ENCODE results near the gene MYO6.

DNA sequence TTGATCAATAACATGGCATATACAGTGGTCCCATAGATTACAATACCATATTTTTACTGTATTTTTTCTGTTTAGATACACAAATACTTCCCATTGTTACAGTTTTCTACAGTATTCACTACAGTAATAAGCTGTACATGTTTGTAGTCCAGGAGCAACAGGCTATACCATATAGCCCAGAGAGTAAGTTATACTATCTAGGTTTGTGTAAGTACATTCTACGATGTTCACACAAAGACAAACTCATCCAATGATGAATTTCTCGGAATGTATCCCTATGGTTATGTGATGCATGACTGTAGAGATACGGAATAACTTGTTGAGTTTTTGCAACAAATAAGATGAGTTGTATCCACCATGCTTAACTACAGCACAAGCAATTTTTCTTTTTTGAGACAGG is 3.6 kb upstream of the MYO6 start:
- TF ChIP-seq MAZ (IDR thresholded peaks at IDR 0.05; ENCODE audit: borderline replicate concordance, low read depth, low read length) (no peak), RCOR1 (IDR thresholded peaks at IDR 0.05; ENCODE audit: insufficient replicate concordance, low read length) (no peak), MXI1 (IDR thresholded peaks at IDR 0.05; ENCODE audit: borderline replicate concordance, low read depth, low read length) (no peak)
- TF ChIP-seq, protein P1, sequence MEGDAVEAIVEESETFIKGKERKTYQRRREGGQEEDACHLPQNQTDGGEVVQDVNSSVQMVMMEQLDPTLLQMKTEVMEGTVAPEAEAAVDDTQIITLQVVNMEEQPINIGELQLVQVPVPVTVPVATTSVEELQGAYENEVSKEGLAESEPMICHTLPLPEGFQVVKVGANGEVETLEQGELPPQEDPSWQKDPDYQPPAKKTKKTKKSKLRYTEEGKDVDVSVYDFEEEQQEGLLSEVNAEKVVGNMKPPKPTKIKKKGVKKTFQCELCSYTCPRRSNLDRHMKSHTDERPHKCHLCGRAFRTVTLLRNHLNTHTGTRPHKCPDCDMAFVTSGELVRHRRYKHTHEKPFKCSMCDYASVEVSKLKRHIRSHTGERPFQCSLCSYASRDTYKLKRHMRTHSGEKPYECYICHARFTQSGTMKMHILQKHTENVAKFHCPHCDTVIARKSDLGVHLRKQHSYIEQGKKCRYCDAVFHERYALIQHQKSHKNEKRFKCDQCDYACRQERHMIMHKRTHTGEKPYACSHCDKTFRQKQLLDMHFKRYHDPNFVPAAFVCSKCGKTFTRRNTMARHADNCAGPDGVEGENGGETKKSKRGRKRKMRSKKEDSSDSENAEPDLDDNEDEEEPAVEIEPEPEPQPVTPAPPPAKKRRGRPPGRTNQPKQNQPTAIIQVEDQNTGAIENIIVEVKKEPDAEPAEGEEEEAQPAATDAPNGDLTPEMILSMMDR (conservative IDR thresholded peaks at IDR 0.05; ENCODE audit: low read depth, low read length), result no peak

All from IMR-90 (cell line).